IMR-90 (cell line): ENCODE measurements around the gene MPZ. TPM values are rescaled to one million over a fixed set of nuclear protein-coding genes. Genes with fewer than 3 reads are reported as not detected.

Source experiments
- ATAC-seq: fragments of 200-7000 bp; cut with Tn5 transposase; 2 replicates; pipeline ENCODE4 v1.9.1; 2020; ENCODE audit warnings: low read depth, mild to moderate bottlenecking, moderate library complexity
- BruUV-seq: library from RNA; stranded (reverse); fragments of 400-500 nt; replicated peaks from 2 replicates; lab custom pipeline; 2021; lab: Mats Ljungman, UMichigan
- CTCF ChIA-PET: fragments of 300-600 bp; formaldehyde crosslinking; extraction: SDS; loops from one replicate; lab custom pipeline; 2021; ENCODE audit warnings: antibody characterized with exemption; lab: Yijun Ruan, JAX
- POLR2A ChIA-PET: fragments of 300-600 bp; sonication (Branson Sonifier 250); formaldehyde crosslinking; loops from one replicate; lab custom pipeline; 2022; ENCODE audit warnings: antibody characterized with exemption; ENCODE audit not compliant: unreplicated experiment; lab: Charles Lee
- DNase-seq: peaks from one replicate; pipeline ENCODE4 v3.0.0; 2013
- H2AFZ ChIP-seq: replicated peaks from 2 replicates; pipeline ENCODE3; 2013; ENCODE audit warnings: low read length, mild to moderate bottlenecking; ENCODE audit not compliant: poor library complexity
- H2AK5ac ChIP-seq: 2 replicates; pipeline ENCODE4 v1.6.1; 2013; ENCODE audit warnings: low read depth, low read length, inconsistent platforms
- H2AK9ac ChIP-seq: replicated peaks from 2 replicates; pipeline ENCODE3; 2013; ENCODE audit warnings: mild to moderate bottlenecking, low read depth, low read length, moderate library complexity; ENCODE audit not compliant: poor library complexity
- H2BK120ac ChIP-seq: 2 replicates; pipeline ENCODE4 v1.6.1; 2013; ENCODE audit warnings: low read depth, low read length, inconsistent platforms
- H2BK15ac ChIP-seq: 3 replicates; pipeline ENCODE4 v1.6.1; 2013; ENCODE audit warnings: low read depth, low read length, inconsistent platforms
- H2BK20ac ChIP-seq: 2 replicates; pipeline ENCODE4 v1.6.1; 2013; ENCODE audit warnings: low read depth, mild to moderate bottlenecking, inconsistent platforms, low read length, moderate library complexity
- H2BK5ac ChIP-seq: 2 replicates; pipeline ENCODE4 v1.6.1; 2013; ENCODE audit warnings: mild to moderate bottlenecking, low read depth, low read length, inconsistent platforms; ENCODE audit not compliant: poor library complexity, severe bottlenecking
- H3K14ac ChIP-seq: replicated peaks from 2 replicates; pipeline ENCODE4 v1.6.1; 2013; ENCODE audit warnings: low read depth, low read length, inconsistent platforms
- H3K18ac ChIP-seq: 2 replicates; pipeline ENCODE4 v1.6.1; 2013; ENCODE audit warnings: low read depth, low read length, control low read depth
- H3K23ac ChIP-seq: 2 replicates; pipeline ENCODE4 v1.6.1; 2013; ENCODE audit warnings: low read depth, low read length, inconsistent platforms
- H3K27ac ChIP-seq: 2 replicates; pipeline ENCODE4 v1.5.1; 2013; ENCODE audit warnings: mild to moderate bottlenecking, control low read depth, low read length; ENCODE audit not compliant: insufficient read depth
- H3K27me3 ChIP-seq: 2 replicates; pipeline ENCODE4 v1.6.1; 2013; ENCODE audit warnings: low read length; ENCODE audit not compliant: control insufficient read depth, insufficient read depth
- H3K36me3 ChIP-seq: 2 replicates; pipeline ENCODE4 v1.6.1; 2013; ENCODE audit warnings: low read length, mixed read lengths; ENCODE audit not compliant: control insufficient read depth, insufficient read depth
- H3K4ac ChIP-seq: 2 replicates; pipeline ENCODE4 v1.6.1; 2013; ENCODE audit warnings: low read depth, low read length, inconsistent platforms
- H3K4me1 ChIP-seq: 2 replicates; pipeline ENCODE4 v1.6.1; 2013; ENCODE audit warnings: low read length, mixed read lengths; ENCODE audit not compliant: control insufficient read depth, insufficient read depth
- H3K4me2 ChIP-seq: 2 replicates; pipeline ENCODE4 v1.6.1; 2013; ENCODE audit warnings: low read depth, mild to moderate bottlenecking, control low read depth, low read length, moderate library complexity
- H3K4me3 ChIP-seq: 2 replicates; pipeline ENCODE4 v1.5.1; 2013; ENCODE audit warnings: low read depth, mild to moderate bottlenecking, control low read depth, low read length, moderate library complexity; ENCODE audit not compliant: insufficient read depth
- H3K56ac ChIP-seq: 2 replicates; pipeline ENCODE4 v1.6.1; 2013; ENCODE audit warnings: low read length, inconsistent platforms; ENCODE audit not compliant: insufficient read depth; ENCODE audit errors: extremely low read depth
- H3K79me1 ChIP-seq, 2 experiments: 2 replicates each; pipeline ENCODE4 v1.6.1; 2013; ENCODE audit warnings: low read length in 2 of 2, inconsistent platforms in 1 of 2, low read depth in 1 of 2
- H3K9ac ChIP-seq: 2 replicates; pipeline ENCODE4 v1.6.1; 2013; ENCODE audit warnings: low read depth, low read length, control low read depth
- H3K9me1 ChIP-seq: 2 replicates; pipeline ENCODE4 v1.6.1; 2013; ENCODE audit warnings: low read length, inconsistent platforms; ENCODE audit not compliant: insufficient read depth
- H3K9me3 ChIP-seq: 2 replicates; pipeline ENCODE4 v1.6.1; 2013; ENCODE audit warnings: low read length; ENCODE audit not compliant: control insufficient read depth, insufficient read depth
- H4K20me1 ChIP-seq: 2 replicates; pipeline ENCODE4 v1.6.1; 2013; ENCODE audit warnings: low read length, inconsistent platforms; ENCODE audit not compliant: insufficient read depth
- H4K5ac ChIP-seq: 2 replicates; pipeline ENCODE4 v1.6.1; 2013; ENCODE audit warnings: mild to moderate bottlenecking, low read depth, low read length, control low read depth
- H4K8ac ChIP-seq, 2 experiments: 2 replicates each; pipeline ENCODE4 v1.6.1; 2013; ENCODE audit warnings: low read depth in 2 of 2, low read length in 2 of 2, control low read depth in 1 of 2, inconsistent platforms in 1 of 2
- H4K91ac ChIP-seq: 2 replicates; pipeline ENCODE4 v1.6.1; 2013; ENCODE audit warnings: low read depth, low read length, inconsistent platforms; ENCODE audit not compliant: insufficient read depth
- BHLHE40 ChIP-seq: fragments of 150-350 bp; IDR thresholded peaks from 2 replicates; pipeline ENCODE4 v1.6.1; 2016; ENCODE audit warnings: mild to moderate bottlenecking, low read depth, low read length
- CEBPB ChIP-seq: IDR thresholded peaks from 2 replicates; pipeline ENCODE4 v1.6.1; 2012; ENCODE audit warnings: low read depth, low read length, improper control_type of control experiment
- CHD1 ChIP-seq: IDR thresholded peaks from 2 replicates; pipeline ENCODE4 v1.6.1; 2012; ENCODE audit warnings: low read depth, low read length, improper control_type of control experiment
- FOS ChIP-seq: fragments of 150-350 bp; IDR thresholded peaks from 2 replicates; pipeline ENCODE4 v1.6.1; 2016; ENCODE audit warnings: low read depth, low read length
- MAFK ChIP-seq: IDR thresholded peaks from 2 replicates; pipeline ENCODE4 v1.6.1; 2012; ENCODE audit warnings: low read depth, low read length, improper control_type of control experiment
- MAZ ChIP-seq: IDR thresholded peaks from 2 replicates; pipeline ENCODE4 v1.6.1; 2012; ENCODE audit warnings: low read depth, mild to moderate bottlenecking, low read length, improper control_type of control experiment, moderate library complexity, borderline replicate concordance
- MXI1 ChIP-seq: IDR thresholded peaks from 2 replicates; pipeline ENCODE4 v1.6.1; 2012; ENCODE audit warnings: low read depth, mild to moderate bottlenecking, low read length, moderate library complexity, borderline replicate concordance
- NFE2L2 ChIP-seq: fragments of 150-350 bp; IDR thresholded peaks from 2 replicates; pipeline ENCODE4 v1.6.1; 2016; ENCODE audit warnings: low read depth, mild to moderate bottlenecking, low read length
- POLR2A ChIP-seq: IDR thresholded peaks from 2 replicates; pipeline ENCODE4 v1.6.1; 2012; ENCODE audit warnings: mild to moderate bottlenecking, low read depth, low read length
- RAD21 ChIP-seq: IDR thresholded peaks from 2 replicates; pipeline ENCODE4 v1.6.1; 2012; ENCODE audit warnings: low read length, improper control_type of control experiment
- RCOR1 ChIP-seq: IDR thresholded peaks from 2 replicates; pipeline ENCODE4 v1.6.1; 2012; ENCODE audit warnings: mild to moderate bottlenecking, low read length, improper control_type of control experiment; ENCODE audit not compliant: insufficient replicate concordance
- RFX5 ChIP-seq: IDR thresholded peaks from 2 replicates; pipeline ENCODE4 v1.8.0; 2012; ENCODE audit warnings: low read depth, mild to moderate bottlenecking, low read length, moderate library complexity
- SMC3 ChIP-seq: fragments of 150-350 bp; IDR thresholded peaks from 2 replicates; pipeline ENCODE4 v1.6.1; 2016; ENCODE audit warnings: low read depth, mild to moderate bottlenecking, antibody characterized with exemption, low read length, moderate library complexity
- WGBS, 2 experiments: methylation state at CpG; one replicate each; pipeline versions ENCODE4 v1.1.5 to v1.1.7; 2013; ENCODE audit warnings: missing lambda C conversion rate in 2 of 2; ENCODE audit not compliant: insufficient read length in 1 of 2; ENCODE audit errors: extremely low coverage in 2 of 2; 5-methylcytosine and 5-hydroxymethylcytosine counted together
- dilution Hi-C: fragments of 300-500 bp; cut with HindIII; formaldehyde crosslinking; loops from one replicate; pipeline ENCODE4 v1.14.3; 2018; ENCODE audit warnings: low sequenced_read_pairs; ENCODE audit not compliant: unreplicated experiment
- in situ Hi-C: fragments of 300-500 bp; cut with MboI; formaldehyde crosslinking; loops from 3 replicates; pipeline ENCODE4 v1.14.3; 2019; ENCODE audit warnings: low sequenced_read_pairs, inconsistent platforms, mixed read lengths
- intact Hi-C: fragments of 100-400 bp; cut with micrococcal nuclease; formaldehyde crosslinking; loops from 2 replicates; pipeline ENCODE4 v1.10.0; 2022
- polyA plus RNA-seq, 3 experiments: library from polyadenylated mRNA; depleted of rRNA; stranded (reverse); fragments of >200 nt; gene quantifications; 2 replicates each; pipeline ENCODE4 v1.2.3, GENCODE V29; 2012; ENCODE audit warnings: low replicate concordance in 1 of 3
- total RNA-seq: library from RNA; depleted of rRNA; stranded (reverse); fragments of >200 nt; gene quantifications from 2 replicates; pipeline ENCODE4 v1.2.3, GENCODE V29; 2012
- TF ChIP-seq, protein P1 (sequence below): fragments of 150-350 bp; IDR thresholded peaks from 2 replicates; pipeline ENCODE4 v1.6.1; 2016; ENCODE audit warnings: low read depth, mild to moderate bottlenecking, low read length, moderate library complexity, borderline replicate concordance
- TF ChIP-seq, protein P2 (sequence below): conservative IDR thresholded peaks from 2 replicates; pipeline ENCODE4 v1.5.1; 2012; ENCODE audit warnings: mild to moderate bottlenecking, low read depth, low read length, improper control_type of control experiment
- TF ChIP-seq, protein P3 (sequence below): fragments of 150-350 bp; IDR thresholded peaks from 2 replicates; pipeline ENCODE4 v1.6.1; 2017; ENCODE audit warnings: mild to moderate bottlenecking, antibody characterized with exemption, low read length, low read depth

The MPZ gene
- total and polyA plus RNA-seq, 2 of the 4 experiments (the other 2 are of a cell fraction): 0.18 to 0.96 TPM

DNA sequence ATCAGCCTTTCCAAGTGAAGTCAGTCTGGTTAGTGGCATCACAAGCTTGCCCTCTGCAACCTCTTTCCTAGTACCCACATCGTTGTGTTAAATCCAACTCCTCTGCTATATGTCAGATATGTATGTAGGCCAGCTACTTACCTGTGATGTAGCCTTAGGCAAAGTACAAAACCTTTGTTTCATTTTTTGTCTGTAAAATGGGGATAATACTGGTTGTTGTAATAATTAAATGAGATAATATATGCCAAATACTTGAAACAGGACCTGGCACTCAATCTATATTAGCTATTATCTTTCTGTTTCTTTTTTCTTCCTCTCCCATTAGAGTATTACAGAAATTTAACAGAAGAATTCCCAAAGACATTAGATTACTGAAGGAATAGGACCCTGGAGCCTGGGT, 50.0 kb downstream of the MPZ start:
- ChIA-PET POLR2A (no interaction called here), CTCF (no interaction called here)
- Histone ChIP-seq H3K79me1 (no peaks in the 10 kb centered on the region), H3K9me3 (peaks cover 11% of the 10 kb centered on the region), H3K36me3 (no peaks in the 10 kb centered on the region), H3K18ac (no peak overlapping the region), H4K91ac (no peak overlapping the region), H2AK5ac (no peak overlapping the region), H3K27me3 (peaks cover 36% of the 10 kb centered on the region), H2BK120ac (no peak overlapping the region), H3K9ac (no peak overlapping the region), H3K27ac (no peak overlapping the region), H3K14ac (no peak overlapping the region), H4K20me1 (no peaks in the 10 kb centered on the region), H3K9me1 (no peaks in the 10 kb centered on the region), H2BK20ac (no peak overlapping the region), H2AK9ac (no peak overlapping the region), H2AFZ (no peak overlapping the region), H3K4me1 (no peaks in the 10 kb centered on the region), H4K8ac (no peak overlapping the region), H4K5ac (no peak overlapping the region), H3K4me3 (no peak overlapping the region), H2BK15ac (no peak overlapping the region), H3K23ac (no peak overlapping the region), H2BK5ac (no peak overlapping the region), H3K4me2 (no peak overlapping the region), H3K4ac (no peak overlapping the region), H3K56ac (no peak overlapping the region)
- in situ Hi-C loops: no loop called here
- intact Hi-C loops: no loop called here
- BruUV-seq: no TSS peak
- WGBS, 2 experiments: no CpG with 5 or more reads among the region's 1 CpG
- no peak for DNase-seq
- TF ChIP-seq FOS (no peak), POLR2A (no peak), RFX5 (no peak), MXI1 (no peak), SMC3 (no peak), NFE2L2 (no peak), BHLHE40 (no peak), CHD1 (no peak), RAD21 (no peak), RCOR1 (no peak), CEBPB (no peak), MAZ (no peak), MAFK (no peak)
- TF ChIP-seq, protein P1, sequence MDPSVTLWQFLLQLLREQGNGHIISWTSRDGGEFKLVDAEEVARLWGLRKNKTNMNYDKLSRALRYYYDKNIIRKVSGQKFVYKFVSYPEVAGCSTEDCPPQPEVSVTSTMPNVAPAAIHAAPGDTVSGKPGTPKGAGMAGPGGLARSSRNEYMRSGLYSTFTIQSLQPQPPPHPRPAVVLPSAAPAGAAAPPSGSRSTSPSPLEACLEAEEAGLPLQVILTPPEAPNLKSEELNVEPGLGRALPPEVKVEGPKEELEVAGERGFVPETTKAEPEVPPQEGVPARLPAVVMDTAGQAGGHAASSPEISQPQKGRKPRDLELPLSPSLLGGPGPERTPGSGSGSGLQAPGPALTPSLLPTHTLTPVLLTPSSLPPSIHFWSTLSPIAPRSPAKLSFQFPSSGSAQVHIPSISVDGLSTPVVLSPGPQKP: no peak
- TF ChIP-seq, protein P2, sequence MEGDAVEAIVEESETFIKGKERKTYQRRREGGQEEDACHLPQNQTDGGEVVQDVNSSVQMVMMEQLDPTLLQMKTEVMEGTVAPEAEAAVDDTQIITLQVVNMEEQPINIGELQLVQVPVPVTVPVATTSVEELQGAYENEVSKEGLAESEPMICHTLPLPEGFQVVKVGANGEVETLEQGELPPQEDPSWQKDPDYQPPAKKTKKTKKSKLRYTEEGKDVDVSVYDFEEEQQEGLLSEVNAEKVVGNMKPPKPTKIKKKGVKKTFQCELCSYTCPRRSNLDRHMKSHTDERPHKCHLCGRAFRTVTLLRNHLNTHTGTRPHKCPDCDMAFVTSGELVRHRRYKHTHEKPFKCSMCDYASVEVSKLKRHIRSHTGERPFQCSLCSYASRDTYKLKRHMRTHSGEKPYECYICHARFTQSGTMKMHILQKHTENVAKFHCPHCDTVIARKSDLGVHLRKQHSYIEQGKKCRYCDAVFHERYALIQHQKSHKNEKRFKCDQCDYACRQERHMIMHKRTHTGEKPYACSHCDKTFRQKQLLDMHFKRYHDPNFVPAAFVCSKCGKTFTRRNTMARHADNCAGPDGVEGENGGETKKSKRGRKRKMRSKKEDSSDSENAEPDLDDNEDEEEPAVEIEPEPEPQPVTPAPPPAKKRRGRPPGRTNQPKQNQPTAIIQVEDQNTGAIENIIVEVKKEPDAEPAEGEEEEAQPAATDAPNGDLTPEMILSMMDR: no peak
- TF ChIP-seq, protein P3, sequence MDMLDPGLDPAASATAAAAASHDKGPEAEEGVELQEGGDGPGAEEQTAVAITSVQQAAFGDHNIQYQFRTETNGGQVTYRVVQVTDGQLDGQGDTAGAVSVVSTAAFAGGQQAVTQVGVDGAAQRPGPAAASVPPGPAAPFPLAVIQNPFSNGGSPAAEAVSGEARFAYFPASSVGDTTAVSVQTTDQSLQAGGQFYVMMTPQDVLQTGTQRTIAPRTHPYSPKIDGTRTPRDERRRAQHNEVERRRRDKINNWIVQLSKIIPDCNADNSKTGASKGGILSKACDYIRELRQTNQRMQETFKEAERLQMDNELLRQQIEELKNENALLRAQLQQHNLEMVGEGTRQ: no peak
- ATAC-seq: no peak
- dilution Hi-C loops: no loop called here
